Body of pancreas (tissue), 4 donors: ENCODE data around the gene MLLT6. TPM values are rescaled to one million over a fixed set of nuclear protein-coding genes. Genes with fewer than 3 reads are reported as not detected.

Experiments
- ATAC-seq: fragments of 150-250 bp; one replicate; pipeline ENCODE4 v1.9.1; 2016
- DNase-seq, 4 donors: peaks; one replicate each; pipeline ENCODE4 v3.0.0-alpha.2; 2019
- H3K27ac ChIP-seq, 4 donors: fragments of 200-600 bp; sonication (generic); 1 replicate in 3 of 4; 2 replicates in 1 of 4; pipeline versions ENCODE4 v1.5.1 to v1.6.1; 2016 to 2019; ENCODE audit warnings: mild to moderate bottlenecking in 1 of 4, mixed read lengths in 1 of 4, moderate library complexity in 1 of 4
- H3K27me3 ChIP-seq, 2 donors: fragments of 200-600 bp; sonication (generic); one replicate each; pipeline ENCODE4 v1.6.0; 2016; ENCODE audit warnings: mild to moderate bottlenecking in 1 of 2
- H3K36me3 ChIP-seq, 2 donors: fragments of 200-600 bp; sonication (generic); replicated peaks in 1 of 2; 2 replicates each; pipeline ENCODE4 v1.5.1; 2016; ENCODE audit warnings: low read depth in 2 of 2; ENCODE audit not compliant: insufficient read depth in 1 of 2
- H3K4me1 ChIP-seq: fragments of 200-600 bp; sonication (generic); one replicate; pipeline ENCODE4 v1.6.0; 2016
- H3K4me3 ChIP-seq, 2 donors: fragments of 200-600 bp; sonication (generic); 1 replicate in 1 of 2; 2 replicates in 1 of 2; pipeline ENCODE4 v1.5.1; 2016 to 2019
- H3K9me3 ChIP-seq, 3 donors: fragments of 200-600 bp; sonication (generic); 1 replicate in 2 of 3; 2 replicates in 1 of 3; pipeline ENCODE4 v1.5.1; 2016
- CTCF ChIP-seq, 7 experiments: fragments of 450-650 bp in 4 of 7; fragments of 200-600 bp in 3 of 7; sonication (generic) in 3 of 7; IDR thresholded peaks; one replicate each; pipeline ENCODE4 v1.5.1; 2016 to 2019; ENCODE audit warnings: antibody characterized with exemption in 7 of 7
- POLR2A ChIP-seq, 3 donors: fragments of 450-650 bp; IDR thresholded peaks; one replicate each; pipeline ENCODE4 v1.6.1; 2016; ENCODE audit warnings: antibody characterized with exemption in 3 of 3, mild to moderate bottlenecking in 2 of 3
- WGBS, 2 donors: methylation state at CpG; one replicate each; pipeline ENCODE4 v1.1.5; 2017; 5-methylcytosine and 5-hydroxymethylcytosine counted together
- intact Hi-C: fragments of 100-400 bp; cut with DNase I; formaldehyde crosslinking; loops from one replicate; pipeline ENCODE4 v1.15.1; 2023
- total RNA-seq, 2 donors: library from RNA; depleted of rRNA; stranded (reverse); fragments of >200 nt; gene quantifications; one replicate each; pipeline ENCODE4 v1.1.0, GENCODE V29; 2016

The MLLT6 gene
- total RNA-seq, 2 donors from 2014 or later = 90.8 to 121 TPM

DNA sequence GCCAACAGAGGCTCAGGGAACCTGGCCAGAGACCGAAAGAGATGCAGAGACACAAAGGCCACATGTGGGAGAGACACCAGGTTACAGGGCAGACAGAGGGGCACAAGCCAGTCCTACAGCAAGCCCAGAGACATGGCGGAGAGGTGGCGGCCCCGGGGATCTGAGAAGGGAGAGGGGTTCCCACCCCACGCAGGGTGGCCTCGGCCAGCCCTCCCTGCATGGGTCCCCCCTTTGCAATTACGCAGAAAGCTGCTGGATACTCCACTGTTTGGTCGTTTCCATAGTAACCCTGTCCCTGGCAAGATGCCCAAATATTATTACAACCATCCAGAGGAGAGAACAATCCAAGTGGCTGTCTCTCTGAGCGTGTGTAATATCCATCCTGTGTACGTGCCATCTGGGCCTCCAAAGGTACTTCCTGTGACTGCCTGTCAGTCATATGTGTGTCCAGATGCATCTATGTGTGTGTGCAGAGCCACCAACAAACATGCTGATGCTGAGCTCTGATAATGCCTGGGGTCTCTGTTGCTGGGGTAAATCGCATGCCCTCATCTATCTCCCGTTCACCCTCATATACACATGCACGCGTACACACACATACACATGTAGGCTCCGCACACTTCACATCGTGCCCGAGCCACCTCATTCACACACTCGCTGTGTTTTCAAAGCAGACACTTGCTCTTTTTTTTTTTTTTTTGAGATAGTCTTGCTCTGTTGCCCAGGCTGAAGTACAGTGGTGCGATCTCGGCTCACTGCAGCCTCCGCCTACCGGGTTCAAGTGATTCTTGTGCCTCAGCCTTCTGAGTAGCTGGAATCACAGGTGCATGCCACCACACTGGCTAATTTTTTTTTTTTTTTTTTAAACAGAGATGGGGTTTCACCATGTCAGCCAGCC, 37.6 kb downstream of the MLLT6 start:
- Histone ChIP-seq H3K27ac (peak overlapping the region; percentile 78 to 95 (median 84)), H3K9me3 (no peaks in the 10 kb centered on the region), H3K4me3 (no peak overlapping the region), H3K4me1 (peaks cover 55% of the 10 kb centered on the region), H3K36me3 (peaks cover 0 to 13% of the 10 kb centered on the region in 2 donors), H3K27me3 (no peaks in the 10 kb centered on the region)
- ATAC-seq = peak; percentile 67
- DNase-seq = peak; percentile 71 to 89 (median 79)
- no peak for TF ChIP-seq POLR2A (IDR thresholded peaks at IDR 0.05)
- TF ChIP-seq CTCF (IDR thresholded peaks at IDR 0.05) = no peak
- intact Hi-C loops = no loop called here
- 41 to 50% methylated on average over 15 to 21 of the region's 22 CpGs for WGBS, 2 donors

DNA sequence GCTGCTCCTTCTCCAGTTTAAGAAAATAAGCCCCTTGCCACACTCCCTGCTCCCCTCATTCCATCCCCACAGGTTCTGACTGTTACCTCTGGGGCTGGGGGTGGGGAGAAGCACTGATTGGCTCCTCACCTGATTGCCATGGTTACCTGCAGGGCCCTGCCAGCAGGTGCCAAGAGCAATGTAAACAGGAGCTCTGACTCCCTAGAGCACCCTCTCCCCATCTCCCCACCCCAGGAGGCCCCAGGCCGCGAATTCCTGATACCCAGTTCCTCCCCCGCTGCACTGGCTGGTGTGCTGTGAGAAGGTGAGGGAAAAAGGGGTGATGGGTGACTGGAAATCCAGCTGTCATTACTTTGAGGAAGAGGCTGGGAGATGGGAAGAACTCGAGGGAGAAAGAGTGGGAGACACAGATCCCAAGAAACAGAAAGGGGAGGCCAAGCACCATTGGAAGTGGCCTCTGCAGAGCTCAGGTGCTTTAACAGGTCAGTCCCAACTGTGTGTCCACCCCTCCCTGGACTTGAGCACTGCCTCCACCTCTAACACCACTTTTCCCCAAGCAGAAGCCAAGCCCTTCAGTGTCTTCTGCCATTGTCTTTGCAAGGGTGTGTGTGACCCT, 38.6 kb downstream of the MLLT6 start:
- intact Hi-C loops = no loop called here

DNA sequence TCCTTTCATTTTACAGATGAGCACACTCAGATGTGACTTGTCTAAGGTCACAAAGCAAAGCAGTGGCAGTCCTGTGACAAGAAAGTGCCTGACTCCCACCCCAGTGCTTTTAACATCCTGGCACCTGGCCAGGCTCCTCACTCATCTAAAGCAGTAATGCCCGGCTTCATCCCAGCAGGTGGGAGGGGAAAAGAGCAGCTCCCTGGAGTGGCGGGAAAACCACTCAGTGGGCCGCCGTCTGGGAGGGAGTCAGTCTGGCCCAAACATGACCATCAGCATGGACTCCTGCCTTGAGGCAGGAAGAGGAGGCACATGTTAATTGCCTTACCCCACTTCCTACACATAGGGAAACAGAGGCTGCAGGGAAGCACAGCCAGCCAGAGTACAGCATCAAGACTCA, 40.5 kb downstream of the MLLT6 start:
- TF ChIP-seq CTCF (IDR thresholded peaks at IDR 0.05) (no peak), POLR2A (IDR thresholded peaks at IDR 0.05) (no peak)
- WGBS, 2 donors = 45 to 49% methylated on average over 4 of the region's 4 CpGs
- no peak for ATAC-seq
- H3K4me3 ChIP-seq = no peak overlapping the region
- H3K27ac ChIP-seq = peak overlapping the region in 3 of 4 donors; percentile 5 to 89 (median 74)
- peaks cover 75% of the 10 kb centered on the region for H3K4me1 ChIP-seq
- intact Hi-C loops = no loop called here
- no peaks in the 10 kb centered on the region for H3K9me3 ChIP-seq
- no peaks in the 10 kb centered on the region for H3K27me3 ChIP-seq
- no peak for DNase-seq
- H3K36me3 ChIP-seq = no peaks in the 10 kb centered on the region

More for the DNA sequence above, 38.6 kb downstream of the MLLT6 start:
- H3K4me1 ChIP-seq = peaks cover 59% of the 10 kb centered on the region
- no peak overlapping the region for H3K4me3 ChIP-seq
- H3K27me3 ChIP-seq = no peaks in the 10 kb centered on the region
- DNase-seq (peak in 3 of 4 donors; percentile 62 to 71 (median 69)), ATAC-seq (no peak)
- TF ChIP-seq POLR2A (IDR thresholded peaks at IDR 0.05) = no peak
- TF ChIP-seq CTCF (IDR thresholded peaks at IDR 0.05) = no peak
- H3K27ac ChIP-seq = peak overlapping the region in 3 of 4 donors; percentile 78 to 95 (median 89)
- H3K36me3 ChIP-seq = peaks cover 0 to 7% of the 10 kb centered on the region in 2 donors
- WGBS, 2 donors = 35 to 49% methylated on average over 3 to 4 of the region's 4 CpGs
- no peaks in the 10 kb centered on the region for H3K9me3 ChIP-seq

- no peak overlapping the region for H3K4me3 ChIP-seq
These were observed 41.2 kb downstream of the MLLT6 start for GRCh38 chr17:38746004-38746848.

More at GRCh38 chr17:38746004-38746848, 41.2 kb downstream of the MLLT6 start:
- DNase-seq (no peak), ATAC-seq (no peak)
- H3K36me3 ChIP-seq = no peaks in the 10 kb centered on the region
- H3K9me3 ChIP-seq = no peaks in the 10 kb centered on the region
- TF ChIP-seq CTCF (IDR thresholded peaks at IDR 0.05) (no peak), POLR2A (IDR thresholded peaks at IDR 0.05) (no peak)
- H3K4me1 ChIP-seq = peaks cover 75% of the 10 kb centered on the region
- H3K27ac ChIP-seq = peak overlapping the region; percentile 61 to 89 (median 76)
- H3K27me3 ChIP-seq = no peaks in the 10 kb centered on the region
- 47 to 57% methylated on average over 6 to 8 of the region's 8 CpGs for WGBS, 2 donors
- intact Hi-C loops = no loop called here
